HG03175 (cell line): ENCODE results near the gene TMEM171.
A peak's percentile ranks its signal among the peaks of the same experiment; 100 is the strongest.

Source experiments
- ATAC-seq: cut with Tn5 transposase; IDR thresholded peaks from one replicate; pipeline ENCODE4 v1.9.1; 2021; ENCODE audit warnings: mild to moderate bottlenecking, moderate library complexity; ENCODE audit not compliant: unreplicated experiment

Gene TMEM171

DNA sequence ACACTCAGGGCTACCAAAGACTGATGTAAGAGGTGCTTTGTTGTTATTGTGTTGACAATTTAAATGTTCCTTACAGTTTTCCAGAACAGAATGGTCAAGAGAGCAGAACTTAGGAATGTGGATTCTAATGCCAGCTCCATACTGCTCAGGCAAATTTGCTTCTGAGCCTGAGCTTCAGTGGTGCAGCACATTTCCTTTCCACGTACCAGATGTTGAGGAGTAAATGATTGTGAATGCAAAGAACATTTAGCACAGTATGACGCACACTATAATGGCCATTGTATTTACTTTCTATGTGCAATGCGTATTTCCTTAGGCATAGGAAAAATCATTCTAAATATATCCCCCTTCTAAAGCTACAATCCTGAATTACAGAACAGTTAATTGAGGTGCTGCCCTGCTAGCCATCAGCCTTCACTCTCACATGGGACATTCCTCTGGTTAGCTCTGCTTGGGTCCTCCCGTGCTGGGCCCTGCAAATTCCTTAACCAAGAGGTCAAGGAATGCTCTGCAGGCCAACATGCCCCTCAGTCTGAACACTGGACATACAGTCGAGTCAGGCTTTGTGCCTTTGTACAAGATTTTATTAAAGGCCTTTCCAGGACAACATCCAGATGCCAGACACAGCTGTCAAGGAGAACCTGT is 31.5 kb downstream of the TMEM171 start:
- ATAC-seq: no peak

DNA sequence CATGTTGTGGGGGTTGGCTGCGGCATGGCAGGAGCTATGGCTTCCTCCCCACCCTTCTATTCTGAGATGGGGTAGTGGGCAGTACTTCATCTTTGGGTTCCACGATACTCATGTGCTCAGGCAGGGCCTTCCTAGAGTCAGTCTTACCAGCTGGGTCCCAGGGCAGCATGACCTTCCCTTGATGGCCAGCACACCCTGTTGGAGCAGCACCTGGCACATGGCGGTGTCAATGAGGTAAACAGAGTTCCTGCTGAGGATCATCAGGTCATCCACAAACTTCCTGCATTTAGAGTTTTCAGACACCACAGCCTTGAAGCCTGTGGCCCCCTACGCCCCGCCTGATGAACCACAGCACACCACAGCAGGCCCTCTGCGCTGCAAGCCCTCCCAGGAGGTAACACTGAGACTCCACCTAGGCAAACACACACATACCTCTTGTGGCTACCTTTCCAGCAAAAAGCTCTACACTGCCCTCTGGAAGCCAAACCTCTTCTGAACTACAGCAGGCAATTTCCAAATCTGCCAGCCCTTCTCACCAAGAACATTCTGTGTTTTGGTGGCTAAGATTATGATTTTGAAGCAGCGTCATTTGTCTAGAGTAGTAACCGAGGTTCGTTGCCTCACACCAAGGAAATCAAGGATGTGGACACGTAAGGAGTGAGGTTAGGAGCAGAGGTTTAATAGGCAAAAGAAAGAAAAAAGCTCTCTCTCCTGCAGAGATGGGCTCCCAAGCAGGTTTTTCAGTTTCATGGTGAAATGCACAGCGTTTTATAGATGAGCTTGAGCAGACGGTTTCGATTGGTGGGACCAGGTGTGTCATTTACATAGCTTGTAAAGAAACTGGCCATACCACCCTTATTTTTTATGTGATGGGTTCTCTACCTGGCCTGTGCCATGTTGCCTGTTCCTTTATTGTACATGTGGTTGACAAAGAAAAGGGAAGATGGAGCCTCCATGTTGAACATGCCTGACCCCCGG is 32.3 kb downstream of the TMEM171 start:
- ATAC-seq: no peak

DNA sequence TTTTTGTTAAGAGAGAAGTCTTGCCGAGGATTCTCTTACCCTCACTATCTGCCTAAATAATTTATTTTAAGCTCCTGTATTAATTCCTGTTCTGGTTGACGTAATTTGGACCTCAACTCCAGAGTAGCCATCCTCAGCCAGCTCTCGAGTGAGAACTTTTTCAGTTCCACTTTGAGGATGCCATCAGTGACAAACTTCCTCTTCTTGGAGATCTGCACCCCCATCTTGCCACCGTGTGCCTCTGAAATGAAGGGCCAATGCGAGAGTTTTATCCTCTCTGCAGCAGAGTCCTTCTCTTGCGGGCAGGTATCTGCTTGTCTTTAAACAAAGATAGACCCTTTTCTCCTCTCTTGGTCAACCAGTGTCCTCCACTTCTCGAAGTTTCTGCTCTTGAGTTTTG is 33.1 kb downstream of the TMEM171 start:
- no peak for ATAC-seq

DNA sequence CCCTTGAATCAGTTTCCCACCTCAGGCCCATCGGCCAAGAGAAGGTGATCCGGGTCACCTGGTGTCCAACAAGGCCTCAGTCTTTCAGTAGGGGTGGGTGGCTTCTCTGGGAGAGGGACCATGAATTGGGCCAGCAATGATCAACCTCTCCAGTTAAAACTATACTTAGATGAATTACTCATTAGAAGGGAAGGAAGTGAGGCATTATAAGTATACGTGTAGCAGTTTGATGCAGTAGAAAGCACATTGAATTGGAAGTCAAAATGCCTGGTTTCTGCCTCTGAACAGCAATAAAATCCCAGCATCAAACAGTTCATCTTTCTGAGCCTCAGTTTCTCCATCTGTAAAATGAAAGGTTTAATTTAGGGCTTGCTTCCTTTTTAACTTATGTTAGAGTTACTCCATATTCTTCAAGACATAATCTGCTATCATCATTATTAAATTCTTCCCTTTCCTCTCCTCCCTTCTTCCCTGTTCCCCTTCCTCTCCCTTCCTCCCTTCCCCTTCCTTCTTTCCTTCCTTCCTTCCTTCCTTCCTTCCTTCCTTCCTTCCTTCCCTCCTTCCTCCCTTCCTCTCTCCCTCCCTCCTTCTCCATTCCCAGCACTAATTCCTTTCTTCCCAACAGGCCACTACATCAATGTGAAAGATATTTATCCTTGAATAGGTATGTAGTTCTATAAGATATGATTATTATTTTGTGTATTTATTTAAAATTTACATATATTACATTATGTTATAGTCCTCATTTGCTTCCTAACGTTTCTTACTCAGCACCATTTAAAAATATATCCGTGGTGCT is 34.0 kb downstream of the TMEM171 start:
- ATAC-seq: no peak

DNA sequence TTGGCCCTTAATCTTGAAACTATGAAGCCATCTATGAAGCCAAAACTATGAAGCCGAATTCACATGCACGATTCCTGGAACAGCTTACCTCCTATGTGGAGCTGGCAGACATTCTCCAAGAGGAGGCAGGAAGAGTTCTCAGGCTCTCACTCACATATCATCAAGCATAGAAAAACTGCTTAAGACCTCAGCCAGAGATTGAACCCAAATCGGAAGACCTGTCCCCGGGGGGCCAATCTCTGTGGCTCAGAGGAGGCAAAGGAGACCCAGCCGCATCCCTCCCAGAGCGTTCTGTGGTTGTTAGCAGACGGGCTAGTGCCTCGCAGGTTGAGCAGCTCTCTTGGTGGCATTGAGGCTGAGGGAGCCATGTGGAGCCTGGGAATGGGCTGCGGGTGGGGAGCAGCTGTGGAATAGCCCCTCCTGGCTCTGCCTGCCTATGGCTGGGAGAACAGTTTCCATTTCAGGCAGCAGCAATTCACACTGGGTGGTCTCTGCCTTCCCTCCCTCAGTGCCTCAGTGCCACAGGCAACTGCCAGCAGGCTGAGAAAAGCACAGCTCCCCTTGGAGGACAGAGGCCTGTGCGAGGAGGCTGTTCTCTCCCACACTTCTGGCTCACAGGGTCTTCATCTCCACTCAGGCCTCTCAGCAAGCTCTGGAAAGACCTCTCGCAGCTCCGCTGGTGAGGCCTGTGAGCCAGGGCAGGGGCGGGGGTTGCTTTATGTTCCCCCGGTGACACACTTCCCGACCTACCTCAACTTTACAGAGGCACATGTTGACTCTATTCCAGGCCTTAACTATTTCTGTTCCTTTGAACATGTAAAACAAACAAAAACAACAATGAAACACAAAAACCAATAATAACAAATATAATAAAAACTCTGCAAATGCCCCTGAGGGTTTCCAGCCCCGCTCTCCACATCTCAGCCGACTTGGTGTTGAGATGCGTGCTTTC is 35.2 kb downstream of the TMEM171 start:
- no peak for ATAC-seq

DNA sequence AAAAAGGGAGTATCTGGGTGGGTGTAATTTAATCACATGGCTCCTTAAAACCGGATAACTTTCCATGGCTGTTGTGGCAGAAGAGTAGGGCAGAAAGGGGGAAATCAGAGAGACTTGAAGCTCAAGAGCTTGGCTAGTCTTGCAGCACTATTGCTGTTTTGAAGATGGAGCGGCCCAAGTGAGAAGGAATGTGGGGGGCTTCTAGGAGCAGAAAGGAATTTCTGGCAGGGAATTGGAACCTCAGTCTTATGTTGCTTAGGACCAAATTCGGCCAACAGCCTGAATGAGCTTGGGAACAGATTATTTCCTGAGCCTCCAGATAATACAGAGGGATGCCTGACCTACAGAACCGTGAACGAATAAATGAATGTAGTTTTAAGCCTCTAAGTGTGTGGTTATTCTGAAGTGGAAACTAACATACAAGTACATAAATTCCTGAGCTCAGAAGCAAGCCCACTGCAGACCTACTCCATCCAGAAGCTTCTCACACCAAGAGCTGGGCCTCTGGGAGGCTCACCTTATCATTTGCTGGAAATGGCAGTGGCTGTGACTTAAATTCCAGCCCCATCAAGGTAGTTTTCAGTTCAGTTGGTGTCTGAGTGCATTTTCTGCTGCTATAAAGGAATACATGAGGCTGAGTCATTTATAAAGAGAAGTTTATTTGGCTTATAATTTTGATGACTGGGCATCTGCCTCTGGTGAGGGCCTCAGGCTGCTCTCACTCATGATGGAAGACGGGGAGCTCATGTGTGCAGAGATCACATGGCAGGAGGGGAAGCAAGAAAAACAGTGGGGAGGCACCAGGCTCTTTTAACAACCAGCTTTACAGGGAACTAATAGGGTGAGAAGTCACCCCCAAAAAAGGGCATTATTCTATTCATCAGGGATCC is 37.3 kb downstream of the TMEM171 start:
- no peak for ATAC-seq

DNA sequence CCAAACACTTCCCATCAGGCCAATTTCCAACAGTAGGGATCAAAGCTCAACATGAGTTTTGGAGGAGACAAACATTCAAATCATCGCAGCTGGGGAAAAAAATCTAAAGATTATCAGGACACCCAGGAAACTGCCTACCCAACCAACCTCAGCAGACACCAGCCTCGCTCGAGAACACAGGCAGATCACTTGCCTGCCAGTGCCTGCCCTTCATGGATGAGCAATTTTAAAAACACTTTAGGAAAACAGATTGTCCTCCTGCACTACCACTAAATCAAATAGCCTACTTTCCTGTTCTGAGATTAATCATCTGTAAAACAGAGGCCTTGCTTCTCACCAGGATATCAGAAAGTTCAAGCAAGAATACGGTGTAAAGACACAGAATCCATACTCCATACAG is 37.9 kb downstream of the TMEM171 start:
- no peak for ATAC-seq

DNA sequence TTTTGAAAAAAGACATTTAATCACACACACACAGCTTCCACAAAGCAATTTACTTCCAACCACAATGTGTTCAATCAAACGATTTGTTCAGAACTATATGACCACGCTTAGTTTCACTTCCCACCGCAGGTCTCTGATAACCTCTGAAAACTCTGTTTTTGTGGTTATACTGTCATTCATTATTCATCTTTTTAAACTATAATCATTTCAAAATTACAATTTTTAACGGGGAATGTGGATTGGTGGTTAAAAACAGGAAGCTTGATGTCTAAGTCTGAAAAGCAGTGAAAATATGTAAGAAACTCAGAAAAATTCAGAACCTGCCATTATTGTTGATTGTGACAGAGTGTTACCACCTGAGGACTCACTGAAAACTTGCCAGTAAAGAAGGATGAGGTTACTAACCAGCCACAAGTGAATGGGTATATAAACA is 39.9 kb downstream of the TMEM171 start:
- peak; percentile 89 for ATAC-seq

DNA sequence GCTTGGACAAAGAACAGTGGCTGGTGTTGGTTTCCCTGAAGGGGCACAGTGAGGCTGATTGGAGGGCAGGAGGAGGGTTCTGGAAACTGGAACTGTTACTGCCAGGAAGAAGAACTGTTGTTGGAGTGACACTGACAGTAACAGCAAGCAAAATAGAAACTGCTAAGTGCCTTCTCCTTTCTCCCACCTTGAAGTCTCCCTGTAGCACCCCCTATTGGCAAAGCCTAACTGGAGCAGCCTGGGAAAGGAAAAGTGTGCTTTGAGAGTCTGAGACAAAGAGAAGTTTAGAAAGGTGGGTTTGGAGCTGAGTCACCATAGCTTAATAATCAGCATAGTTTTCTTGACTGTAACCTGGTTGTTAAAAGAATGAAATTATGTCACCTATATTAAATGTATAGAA is 50.1 kb downstream of the TMEM171 start:
- no peak for ATAC-seq

DNA sequence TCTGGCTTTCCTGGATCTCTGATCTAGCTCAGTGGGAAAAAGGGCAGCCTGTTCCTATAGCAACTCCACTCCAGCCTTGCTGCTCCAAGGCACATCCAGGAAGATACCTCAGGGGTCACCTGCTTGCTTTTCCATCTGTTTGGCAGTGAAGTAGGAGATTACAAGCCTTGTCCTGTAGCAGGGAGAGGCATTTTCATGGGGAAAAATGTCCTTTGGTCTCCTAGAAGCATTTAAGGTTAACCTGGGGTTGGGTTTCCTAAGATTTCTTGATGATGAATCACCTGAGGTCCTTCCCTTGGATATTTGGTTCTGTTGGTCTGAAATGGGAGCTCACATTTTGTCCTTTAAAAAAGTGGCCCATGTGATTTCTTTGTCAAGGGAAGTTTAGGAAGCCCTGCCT is 51.1 kb downstream of the TMEM171 start:
- no peak for ATAC-seq

DNA sequence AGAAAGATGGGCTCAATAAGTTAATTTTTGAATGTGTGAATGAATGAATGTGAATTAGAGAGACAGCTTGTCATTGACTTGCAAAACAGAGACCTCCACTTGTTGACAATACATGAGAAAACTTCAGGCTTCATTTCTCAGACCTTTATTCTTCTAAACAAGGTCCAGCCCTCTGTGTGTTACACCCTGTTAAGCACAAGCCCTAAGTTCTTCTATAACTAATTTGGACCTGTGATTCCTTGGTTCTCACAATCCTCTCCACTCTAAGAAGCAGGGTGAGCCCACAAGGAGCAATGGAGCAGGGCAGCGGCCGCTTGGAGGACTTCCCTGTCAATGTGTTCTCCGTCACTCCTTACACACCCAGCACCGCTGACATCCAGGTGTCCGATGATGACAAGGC is 52.6 kb downstream of the TMEM171 start, which contains the start of gene TMEM174:
Gene TMEM174, plus strand, starts transcription at position 243 of the 400 bp plus-strand sequence. Its CDS starts 51 bp downstream, at position 294.
- no peak for ATAC-seq

DNA sequence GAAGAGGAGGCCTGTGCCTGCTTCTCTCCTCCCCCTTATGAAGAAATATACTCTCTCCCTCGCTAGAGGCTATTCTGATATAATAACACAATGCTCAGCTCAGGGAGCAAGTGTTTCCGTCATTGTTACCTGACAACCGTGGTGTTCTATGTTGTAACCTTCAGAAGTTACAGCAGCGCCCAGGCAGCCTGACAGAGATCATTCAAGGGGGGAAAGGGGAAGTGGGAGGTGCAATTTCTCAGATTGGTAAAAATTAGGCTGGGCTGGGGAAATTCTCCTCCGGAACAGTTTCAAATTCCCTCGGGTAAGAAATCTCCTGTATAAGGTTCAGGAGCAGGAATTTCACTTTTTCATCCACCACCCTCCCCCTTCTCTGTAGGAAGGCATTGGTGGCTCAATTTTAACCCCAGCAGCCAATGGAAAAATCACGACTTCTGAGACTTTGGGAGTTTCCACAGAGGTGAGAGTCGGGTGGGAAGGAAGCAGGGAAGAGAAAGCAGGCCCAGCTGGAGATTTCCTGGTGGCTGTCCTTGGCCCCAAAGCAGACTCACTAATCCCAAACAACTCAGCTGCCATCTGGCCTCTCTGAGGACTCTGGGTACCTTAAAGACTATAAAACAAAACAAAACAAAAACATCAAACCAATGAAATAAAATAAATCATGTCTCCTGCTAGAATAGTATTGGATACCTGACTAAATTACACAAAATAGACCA is 53.9 kb downstream of the TMEM171 start:
- no peak for ATAC-seq

DNA sequence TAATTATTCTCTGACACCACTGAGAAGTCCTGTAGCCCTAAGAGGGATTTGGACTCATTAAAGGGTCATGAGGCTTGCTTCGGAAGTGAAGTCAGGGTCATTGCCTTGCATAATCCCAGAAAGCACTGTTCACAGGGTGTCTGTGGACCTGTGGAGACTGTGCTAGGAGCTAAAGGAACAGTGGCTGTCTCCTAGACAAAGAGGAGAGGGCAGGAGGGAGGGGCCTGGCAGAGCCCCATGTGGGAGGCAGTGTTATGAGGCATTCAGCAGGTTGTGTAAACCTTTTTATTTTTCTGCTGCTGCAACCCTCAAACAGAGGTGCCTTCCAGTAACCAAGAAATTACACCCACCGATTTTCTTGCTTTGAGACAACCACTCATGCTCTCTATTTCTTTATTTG is 55.9 kb downstream of the TMEM171 start:
- no peak for ATAC-seq

DNA sequence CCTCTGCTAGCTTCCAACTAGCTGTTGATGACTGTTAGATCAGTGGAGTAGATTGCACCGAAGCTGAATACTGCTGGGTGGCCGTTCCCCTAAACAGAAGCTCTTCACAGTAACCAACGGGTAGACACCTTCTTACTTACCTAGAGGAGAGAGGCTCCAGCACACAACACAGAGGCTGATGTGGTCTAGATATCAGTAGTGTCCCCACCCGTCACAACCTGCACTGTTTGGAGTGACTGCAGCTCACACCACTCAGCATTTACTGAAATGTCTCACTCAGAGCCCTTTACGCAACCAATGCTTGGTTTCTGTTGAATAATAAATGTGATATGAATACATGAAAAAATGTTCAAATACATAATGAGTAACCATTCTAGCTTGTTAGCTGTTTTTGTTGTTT is 57.9 kb downstream of the TMEM171 start:
- no peak for ATAC-seq

DNA sequence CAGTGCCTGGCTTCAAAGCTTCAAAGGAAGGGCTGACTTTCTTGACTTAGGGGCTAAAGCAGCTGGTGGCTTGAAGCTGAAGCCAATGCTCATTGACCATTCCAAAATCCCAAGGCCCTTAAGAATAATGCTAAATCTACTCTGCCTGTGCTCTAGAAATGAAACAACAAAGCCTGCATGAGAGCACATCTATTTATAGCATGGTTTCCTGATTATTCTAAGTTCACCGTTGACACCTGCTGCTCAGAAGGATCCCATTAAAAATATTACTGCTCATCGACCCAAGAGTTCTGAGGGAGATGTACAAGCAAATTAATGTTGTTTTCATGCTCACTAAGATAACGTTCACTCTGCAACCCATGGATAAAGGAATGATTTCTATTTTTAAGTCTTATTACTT is 59.4 kb downstream of the TMEM171 start:
- ATAC-seq: no peak

DNA sequence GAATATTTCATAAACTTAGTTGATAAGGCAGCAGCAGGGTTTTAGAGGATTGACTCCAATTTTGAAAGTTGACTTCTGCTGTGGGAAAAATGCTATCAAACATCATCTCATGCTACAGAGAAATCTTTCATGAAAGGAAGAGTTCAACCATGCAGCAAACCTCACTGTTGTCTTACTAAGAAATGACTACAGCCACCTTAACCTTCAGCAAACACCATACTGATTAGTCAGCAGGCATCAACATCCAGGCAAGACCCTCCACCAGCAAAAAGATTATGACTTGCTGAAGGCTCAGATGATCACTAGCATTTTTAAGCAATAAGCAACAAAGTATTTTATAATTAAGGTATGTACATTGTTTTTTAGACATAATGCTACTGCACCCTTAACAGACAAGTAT is 60.2 kb downstream of the TMEM171 start:
- no peak for ATAC-seq
